ENCODE measurements around the gene C16orf95. TPM values are rescaled to one million over a fixed set of nuclear protein-coding genes. Genes with fewer than 3 reads are reported as not detected.
"Not testable (repeated sequence)": the region's sequence is repeated elsewhere in the genome, so short reads cannot be mapped to it uniquely, and the experiment has no call there.

Gene C16orf95
- polyA plus RNA-seq, 4 donors, result 1.9 to 5.4 (median 3.7) TPM

- DNase-seq (ENCODE audit: low read depth in 4 of 4, low spot score in 3 of 4), result no peak
These were observed 30.9 kb upstream of the C16orf95 start for GRCh38 chr16:87347932-87348615.

- DNase-seq (ENCODE audit: low read depth in 4 of 4, low spot score in 3 of 4), result no peak
These were observed 29.4 kb upstream of the C16orf95 start for GRCh38 chr16:87346517-87347060.

GRCh38 chr16:87345726-87346424 lies 28.7 kb upstream of the C16orf95 start:
- DNase-seq (ENCODE audit: low read depth in 4 of 4, low spot score in 3 of 4), result no peak

- DNase-seq (ENCODE audit: low read depth in 4 of 4, low spot score in 3 of 4), result no peak
These were observed 27.9 kb upstream of the C16orf95 start for GRCh38 chr16:87344931-87345631.

- DNase-seq (ENCODE audit: low read depth in 4 of 4, low spot score in 3 of 4), result no peak
These were observed 27.2 kb upstream of the C16orf95 start for GRCh38 chr16:87344165-87344930.

GRCh38 chr16:87343753-87344050 lies 26.5 kb upstream of the C16orf95 start:
- no peak for DNase-seq (ENCODE audit: low read depth in 4 of 4, low spot score in 3 of 4)

GRCh38 chr16:87342978-87343752 lies 26.0 kb upstream of the C16orf95 start:
- no peak for DNase-seq (ENCODE audit: low read depth in 4 of 4, low spot score in 3 of 4)

GRCh38 chr16:87342504-87342903 lies 25.3 kb upstream of the C16orf95 start:
- no peak for DNase-seq (ENCODE audit: low read depth in 4 of 4, low spot score in 3 of 4)

GRCh38 chr16:87340198-87340597 lies 23.0 kb upstream of the C16orf95 start:
- no peak for DNase-seq (ENCODE audit: low read depth in 4 of 4, low spot score in 3 of 4)

- not testable (repeated sequence) for DNase-seq (ENCODE audit: low read depth in 4 of 4, low spot score in 3 of 4)
These were observed 22.5 kb upstream of the C16orf95 start for GRCh38 chr16:87339724-87340105.

- no peak for DNase-seq (ENCODE audit: low read depth in 4 of 4, low spot score in 3 of 4)
These were observed 22.0 kb upstream of the C16orf95 start for GRCh38 chr16:87339086-87339723.

GRCh38 chr16:87338155-87338765 lies 21.1 kb upstream of the C16orf95 start:
- DNase-seq (ENCODE audit: low read depth in 4 of 4, low spot score in 3 of 4), result no peak

GRCh38 chr16:87337262-87337771 lies 20.1 kb upstream of the C16orf95 start:
- no peak for DNase-seq (ENCODE audit: low read depth in 4 of 4, low spot score in 3 of 4)

GRCh38 chr16:87336434-87337240 lies 19.4 kb upstream of the C16orf95 start:
- DNase-seq (ENCODE audit: low read depth in 4 of 4, low spot score in 3 of 4), result no peak

GRCh38 chr16:87335625-87336433 lies 18.6 kb upstream of the C16orf95 start:
- no peak for DNase-seq (ENCODE audit: low read depth in 4 of 4, low spot score in 3 of 4)

GRCh38 chr16:87334651-87335624 lies 17.7 kb upstream of the C16orf95 start:
- DNase-seq (ENCODE audit: low read depth in 4 of 4, low spot score in 3 of 4), result no peak
